OCI-LY3 (cell line): ENCODE measurements around the gene INHBA.

Experiments used
- H2AFZ ChIP-seq: fragments of 200-600, 300-600 bp; shearing (Covaris generic); 2 replicates; pipeline ENCODE4 v1.6.0; 2014; ENCODE audit warnings: antibody characterized with exemption, low read depth, low read length
- H3K27ac ChIP-seq: fragments of 200-600, 300-600 bp; sonication (generic); 2 replicates; pipeline ENCODE4 v1.5.1; 2014; ENCODE audit warnings: mild to moderate bottlenecking, low read length, moderate library complexity, mixed read lengths
- H3K27me3 ChIP-seq: fragments of 200-600, 300-600 bp; sonication (generic); 2 replicates; pipeline ENCODE4 v1.6.1; 2014; ENCODE audit warnings: low read depth, low read length, mixed read lengths
- H3K36me3 ChIP-seq: fragments of 200-600, 300-600 bp; sonication (generic); replicated peaks from 2 replicates; pipeline ENCODE3; 2014; ENCODE audit warnings: low read depth, low read length, mixed read lengths
- H3K4me1 ChIP-seq: fragments of 300-600, 200-600 bp; sonication (generic); 2 replicates; pipeline ENCODE4 v1.6.1; 2014; ENCODE audit warnings: low read length, mixed read lengths
- H3K4me2 ChIP-seq: fragments of 200-600, 300-600 bp; sonication (generic); 2 replicates; pipeline ENCODE4 v1.6.1; 2014; ENCODE audit warnings: low read length, mixed read lengths
- H3K4me3 ChIP-seq: fragments of 300-600, 200-600 bp; sonication (generic); 2 replicates; pipeline ENCODE4 v1.5.1; 2014; ENCODE audit warnings: antibody characterized with exemption, mild to moderate bottlenecking, low read length, moderate library complexity
- H3K79me2 ChIP-seq: fragments of 300-600, 200-600 bp; shearing (Covaris generic); 2 replicates; pipeline ENCODE4 v1.6.1; 2014; ENCODE audit warnings: mild to moderate bottlenecking, low read length, mixed read lengths
- H3K9ac ChIP-seq: fragments of 300-600, 200-600 bp; shearing (Covaris generic); 2 replicates; pipeline ENCODE4 v1.6.0; 2014; ENCODE audit warnings: mild to moderate bottlenecking, low read length, moderate library complexity
- H3K9me3 ChIP-seq: fragments of 200-600, 300-600 bp; shearing (Covaris generic); 2 replicates; pipeline ENCODE4 v1.6.1; 2014; ENCODE audit warnings: low read length, mixed read lengths; ENCODE audit not compliant: insufficient read depth
- H4K20me1 ChIP-seq: fragments of 200-600, 300-600 bp; sonication (generic); 2 replicates; pipeline ENCODE4 v1.6.1; 2016; ENCODE audit warnings: low read length, mixed read lengths; ENCODE audit not compliant: insufficient read depth
- CTCF ChIP-seq: fragments of 200-600, 300-600 bp; sonication (generic); IDR thresholded peaks from 2 replicates; pipeline ENCODE4 v1.5.1; 2014; ENCODE audit warnings: antibody characterized with exemption, low read length, low read depth
- EZH2phosphoT487 ChIP-seq: fragments of 200-600 bp; shearing (Covaris generic); IDR thresholded peaks from 2 replicates; pipeline ENCODE4 v1.6.1; 2018; ENCODE audit warnings: antibody characterized with exemption, mixed run types, low read depth

The INHBA gene

GRCh38 chr7:41679566-41679965, 23.3 kb downstream of the INHBA start:
- H3K27me3 ChIP-seq = no peaks in the 10 kb centered on the region
- no peak overlapping the region for H3K4me3 ChIP-seq
- H3K27ac ChIP-seq = no peak overlapping the region
- H3K36me3 ChIP-seq = no peaks in the 10 kb centered on the region
- no peak overlapping the region for H3K4me2 ChIP-seq
- H3K9ac ChIP-seq = no peak overlapping the region
- no peaks in the 10 kb centered on the region for H4K20me1 ChIP-seq
- H3K79me2 ChIP-seq = no peaks in the 10 kb centered on the region
- no peaks in the 10 kb centered on the region for H3K9me3 ChIP-seq
- no peak for TF ChIP-seq CTCF
- TF ChIP-seq EZH2phosphoT487 = no peak
- H3K4me1 ChIP-seq = no peaks in the 10 kb centered on the region
- H2AFZ ChIP-seq = no peak overlapping the region

GRCh38 chr7:41674505-41675023, 28.3 kb downstream of the INHBA start:
- Histone ChIP-seq H3K27me3 (no peaks in the 10 kb centered on the region), H3K4me3 (no peak overlapping the region), H3K4me1 (no peaks in the 10 kb centered on the region), H3K9me3 (no peaks in the 10 kb centered on the region), H3K36me3 (no peaks in the 10 kb centered on the region), H3K79me2 (no peaks in the 10 kb centered on the region), H3K27ac (no peak overlapping the region), H2AFZ (0 out of 2 replicates have a peak overlapping the region, but pooled peaks have one; percentile 8), H3K9ac (no peak overlapping the region), H4K20me1 (no peaks in the 10 kb centered on the region), H3K4me2 (no peak overlapping the region)
- TF ChIP-seq CTCF = no peak
- no peak for TF ChIP-seq EZH2phosphoT487

DNA sequence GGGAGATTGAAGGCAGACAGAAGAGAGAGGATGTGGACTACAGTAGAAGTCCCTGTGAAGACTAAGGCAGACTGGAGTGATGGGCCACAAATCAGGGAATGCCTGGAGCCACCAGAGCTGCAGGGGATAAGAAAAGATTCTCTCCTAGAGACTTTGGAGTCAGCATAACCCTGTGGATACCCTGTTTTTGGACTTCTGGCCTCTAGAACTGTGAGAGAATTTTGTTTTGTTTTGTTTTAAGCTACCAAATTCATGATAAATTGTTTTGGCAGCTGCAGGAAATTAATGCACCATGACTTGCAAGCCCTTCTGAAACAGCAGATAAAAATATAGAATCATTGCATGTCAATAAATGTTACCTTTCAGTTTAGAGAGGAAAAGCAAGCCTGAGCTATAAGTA, 41.3 kb downstream of the INHBA start:
- Histone ChIP-seq H3K9ac (no peak overlapping the region), H3K27ac (no peak overlapping the region), H3K4me2 (no peak overlapping the region), H3K79me2 (no peaks in the 10 kb centered on the region), H3K27me3 (no peaks in the 10 kb centered on the region), H3K4me3 (no peak overlapping the region), H3K4me1 (no peaks in the 10 kb centered on the region), H3K36me3 (no peaks in the 10 kb centered on the region), H2AFZ (no peak overlapping the region), H4K20me1 (no peaks in the 10 kb centered on the region), H3K9me3 (no peaks in the 10 kb centered on the region)
- TF ChIP-seq EZH2phosphoT487 (no peak), CTCF (no peak)

DNA sequence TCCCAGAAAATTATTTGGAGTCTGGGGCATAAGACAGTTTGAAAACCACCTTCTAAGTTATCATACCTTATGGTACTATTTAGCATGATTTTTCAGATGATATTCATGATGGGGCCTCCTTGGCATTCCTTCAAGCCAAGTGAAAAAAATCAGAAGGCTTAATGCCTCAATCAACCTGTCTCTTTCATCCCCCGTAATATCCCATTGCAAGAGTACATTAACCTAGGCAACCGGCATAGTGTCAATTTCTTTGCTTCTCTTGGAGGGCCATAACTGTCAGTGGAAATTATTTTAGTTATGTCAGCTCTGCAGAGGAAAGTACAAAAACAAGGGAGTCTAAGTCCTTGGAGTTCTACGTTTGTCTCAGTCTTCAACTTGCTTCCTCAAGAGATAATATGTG, 43.4 kb downstream of the INHBA start:
- H3K79me2 ChIP-seq = no peaks in the 10 kb centered on the region
- no peaks in the 10 kb centered on the region for H3K36me3 ChIP-seq
- H3K4me1 ChIP-seq = no peaks in the 10 kb centered on the region
- TF ChIP-seq EZH2phosphoT487 (no peak), CTCF (no peak)
- no peaks in the 10 kb centered on the region for H3K27me3 ChIP-seq
- H3K4me3 ChIP-seq = no peak overlapping the region
- H2AFZ ChIP-seq = no peak overlapping the region
- H3K9me3 ChIP-seq = no peaks in the 10 kb centered on the region
- no peak overlapping the region for H3K4me2 ChIP-seq
- H3K9ac ChIP-seq = no peak overlapping the region
- H4K20me1 ChIP-seq = no peaks in the 10 kb centered on the region
- no peak overlapping the region for H3K27ac ChIP-seq
